Activated naive CD4-positive, alpha-beta T cell treated with anti-CD3 and anti-CD28 coated beads, Interleukin-2, amount 10 ng/mL, durations not matched to agents 7 days and 5 days (primary cell): ENCODE results near the gene NEK1.

ENCODE experiments used
- CTCF ChIA-PET: fragments of 350-600 bp; sonication (Branson Sonifier 250); formaldehyde crosslinking; loops from one replicate; lab custom pipeline; 2021; ENCODE audit warnings: antibody characterized with exemption; lab: Charles Lee
- DNase-seq: peaks from one replicate; pipeline ENCODE4 v3.0.0-alpha.2; 2020
- H3K27ac Mint-ChIP-seq: one replicate; pipeline ENCODE4 v1.8.0; 2021; ENCODE audit warnings: mild to moderate bottlenecking, moderate library complexity, mixed read lengths
- H3K27me3 Mint-ChIP-seq: one replicate; pipeline ENCODE4 v1.8.0; 2021; ENCODE audit warnings: mild to moderate bottlenecking, mixed read lengths
- H3K36me3 Mint-ChIP-seq: one replicate; pipeline ENCODE4 v1.8.0; 2021; ENCODE audit warnings: mixed read lengths
- H3K4me1 Mint-ChIP-seq: one replicate; pipeline ENCODE4 v1.8.0; 2021; ENCODE audit warnings: mixed read lengths
- H3K4me3 Mint-ChIP-seq: one replicate; pipeline ENCODE4 v1.8.0; 2021; ENCODE audit warnings: mild to moderate bottlenecking, moderate library complexity, mixed read lengths
- H3K9me3 Mint-ChIP-seq: one replicate; pipeline ENCODE4 v1.8.0; 2021; ENCODE audit warnings: mixed read lengths

The NEK1 gene

DNA sequence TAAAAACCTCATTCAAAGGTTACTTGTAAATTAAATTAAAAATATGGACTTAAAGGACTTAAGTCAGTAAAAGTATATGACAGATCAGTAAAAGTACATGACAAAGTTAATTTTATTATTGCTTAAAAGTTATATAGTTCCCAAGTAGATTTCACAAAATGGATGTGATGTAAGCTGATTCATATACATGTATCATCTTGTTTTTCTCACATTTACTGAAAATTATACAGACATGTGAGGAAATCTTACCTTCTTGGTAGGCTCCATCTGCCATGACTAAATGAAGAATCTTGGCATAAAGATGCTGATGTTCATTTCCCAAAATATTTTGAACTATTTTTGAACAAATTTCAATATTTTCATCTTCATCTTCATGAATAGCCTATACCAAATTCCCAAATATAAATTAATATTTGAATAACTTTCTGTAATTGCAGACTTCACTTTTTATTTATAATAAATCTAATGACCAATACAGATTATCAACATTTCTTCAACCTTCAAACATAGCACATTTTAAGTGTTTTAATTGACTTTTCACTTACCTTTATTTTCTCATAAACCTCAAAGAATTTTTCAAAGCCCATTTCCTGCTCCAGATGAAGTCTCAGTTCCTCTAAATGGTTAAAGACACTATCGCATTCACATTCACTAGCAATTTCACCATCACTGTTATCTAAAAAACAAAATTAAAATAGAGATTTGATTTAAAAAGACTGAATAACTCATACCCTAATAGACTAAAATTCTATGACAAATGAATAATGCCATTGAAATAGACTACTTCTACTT is 212.2 kb downstream of the NEK1 start:
- H3K9me3 Mint-ChIP-seq, result no peaks in the 10 kb centered on the region
- DNase-seq, result no peak
- CTCF ChIA-PET, result no interaction called here
- H3K27ac Mint-ChIP-seq, result no peak overlapping the region
- peaks cover 9% of the 10 kb centered on the region for H3K36me3 Mint-ChIP-seq
- no peaks in the 10 kb centered on the region for H3K27me3 Mint-ChIP-seq
- no peak overlapping the region for H3K4me3 Mint-ChIP-seq
- H3K4me1 Mint-ChIP-seq, result peaks cover 7% of the 10 kb centered on the region

DNA sequence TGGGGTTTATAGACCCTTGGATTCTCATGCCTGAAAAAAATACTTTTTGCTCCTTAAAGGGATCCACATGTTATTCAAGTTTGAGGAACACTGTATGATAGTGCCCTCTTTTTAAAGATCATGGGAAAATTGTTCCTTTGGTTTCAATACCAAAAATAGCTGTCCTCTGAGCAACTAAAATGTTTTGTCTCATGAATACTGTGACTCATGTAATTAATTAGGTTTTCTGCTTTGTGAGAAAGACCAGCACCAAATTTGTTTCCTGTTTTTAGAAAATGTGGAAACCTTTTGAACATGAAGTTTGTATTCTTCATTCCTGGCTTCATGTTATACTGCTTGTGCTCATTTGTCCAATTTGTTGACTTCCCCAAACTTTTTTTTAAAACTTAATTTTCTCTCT is 214.1 kb downstream of the NEK1 start:
- peaks cover 5% of the 10 kb centered on the region for H3K36me3 Mint-ChIP-seq
- CTCF ChIA-PET, result interaction anchor here (1.0 kb wide), 1 partner anchor 388 kb away, joined by 3 read pairs; the partner anchor contains the start of gene CBR4
- H3K9me3 Mint-ChIP-seq, result no peaks in the 10 kb centered on the region
- DNase-seq, result no peak
- H3K27ac Mint-ChIP-seq, result no peak overlapping the region
- H3K4me1 Mint-ChIP-seq, result peaks cover 3% of the 10 kb centered on the region
- no peak overlapping the region for H3K4me3 Mint-ChIP-seq
- H3K27me3 Mint-ChIP-seq, result no peaks in the 10 kb centered on the region

DNA sequence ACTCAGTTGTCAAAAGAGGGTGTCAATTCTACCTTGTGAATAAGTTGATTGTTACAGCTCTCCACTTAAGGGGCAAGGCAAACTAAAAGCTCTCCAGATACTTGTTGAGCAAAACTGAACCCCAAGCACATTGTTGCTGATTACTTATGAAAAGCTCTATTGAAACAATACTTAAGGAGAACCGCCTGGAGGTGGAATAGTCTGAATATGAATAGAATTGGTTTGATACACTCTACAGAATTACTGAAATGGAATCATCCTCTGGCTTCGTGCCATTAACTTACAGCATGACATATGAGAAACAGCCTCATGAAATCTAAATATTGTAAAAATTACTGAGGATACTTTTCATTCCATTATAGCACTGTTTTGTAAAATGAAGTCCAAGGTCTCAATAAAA is 214.6 kb downstream of the NEK1 start:
- CTCF ChIA-PET, result interaction anchor here (0.6 to 1.0 kb wide), 2 partner anchors 13 to 387 kb away, joined by 3 to 4 read pairs; partner anchors contain the start of gene CBR4
- no peak overlapping the region for H3K27ac Mint-ChIP-seq
- H3K4me3 Mint-ChIP-seq, result no peak overlapping the region
- DNase-seq, result no peak
- no peaks in the 10 kb centered on the region for H3K9me3 Mint-ChIP-seq
- no peaks in the 10 kb centered on the region for H3K27me3 Mint-ChIP-seq
- peaks cover 5% of the 10 kb centered on the region for H3K36me3 Mint-ChIP-seq
- H3K4me1 Mint-ChIP-seq, result peaks cover 3% of the 10 kb centered on the region

DNA sequence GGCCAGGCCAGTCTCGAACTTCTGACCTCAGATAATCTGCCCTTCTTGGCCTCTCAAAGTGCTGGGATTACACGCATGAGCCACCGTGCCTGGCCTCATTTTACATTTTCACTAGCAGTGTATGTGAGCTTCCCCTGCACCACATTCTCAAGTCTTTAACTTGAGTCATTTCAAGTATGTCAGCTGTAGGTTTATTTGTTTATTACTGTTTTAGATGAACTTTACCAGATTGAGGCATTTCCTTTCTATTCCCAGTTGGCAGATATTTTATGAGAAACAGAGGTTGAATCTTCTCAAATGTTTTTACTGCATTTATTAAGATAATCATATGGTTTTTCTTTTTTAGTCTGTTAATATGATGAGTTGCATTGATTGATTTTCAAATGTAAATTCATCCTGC is 227.0 kb downstream of the NEK1 start:
- CTCF ChIA-PET, result no interaction called here
- DNase-seq, result no peak
- no peak overlapping the region for H3K4me3 Mint-ChIP-seq
- H3K36me3 Mint-ChIP-seq, result no peaks in the 10 kb centered on the region
- no peaks in the 10 kb centered on the region for H3K4me1 Mint-ChIP-seq
- H3K27me3 Mint-ChIP-seq, result peaks cover under 1% of the 10 kb centered on the region
- H3K9me3 Mint-ChIP-seq, result peaks cover 3% of the 10 kb centered on the region
- H3K27ac Mint-ChIP-seq, result no peak overlapping the region

DNA sequence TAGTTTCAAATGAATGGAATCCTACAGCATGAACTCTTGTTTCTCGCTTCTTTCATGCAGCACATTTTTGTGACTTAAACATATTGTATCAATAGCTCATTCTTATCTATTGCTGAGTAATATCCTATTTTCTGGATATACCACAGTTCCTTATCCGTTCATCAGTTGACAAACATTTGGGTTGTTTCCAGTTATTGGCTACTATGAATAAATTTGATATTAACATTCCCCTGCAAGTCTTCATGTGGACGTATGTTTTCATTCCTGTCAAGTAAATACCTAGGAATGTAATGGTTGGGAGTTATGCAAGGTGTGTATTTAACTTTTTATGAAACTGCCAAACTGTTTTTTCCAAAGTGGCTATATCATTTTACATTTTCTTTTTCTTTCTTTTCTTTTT is 227.6 kb downstream of the NEK1 start:
- Mint-ChIP-seq H3K4me3 (no peak overlapping the region), H3K9me3 (peaks cover 3% of the 10 kb centered on the region), H3K27me3 (peaks cover 3% of the 10 kb centered on the region), H3K36me3 (no peaks in the 10 kb centered on the region), H3K4me1 (no peaks in the 10 kb centered on the region), H3K27ac (no peak overlapping the region)
- DNase-seq, result no peak
- CTCF ChIA-PET, result no interaction called here

DNA sequence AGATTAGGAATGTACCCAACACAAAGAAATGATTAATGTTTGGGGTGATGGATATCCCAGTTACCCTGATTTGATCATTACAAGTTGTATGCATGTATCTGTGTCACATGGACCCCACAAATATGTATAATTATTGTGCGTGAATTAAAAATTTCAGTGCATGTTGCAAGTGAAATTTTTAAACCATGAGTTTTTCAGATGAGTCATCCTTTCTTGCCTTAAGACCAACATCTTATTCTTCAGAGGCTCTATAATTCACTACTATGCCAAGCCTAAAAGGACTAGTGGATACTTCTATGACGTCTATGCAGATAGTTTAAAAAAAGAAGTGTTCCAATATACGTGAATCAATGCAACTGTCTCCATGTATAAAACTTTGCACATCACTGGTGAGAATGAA is 228.7 kb downstream of the NEK1 start:
- peaks cover 3% of the 10 kb centered on the region for H3K9me3 Mint-ChIP-seq
- H3K27ac Mint-ChIP-seq, result no peak overlapping the region
- H3K36me3 Mint-ChIP-seq, result no peaks in the 10 kb centered on the region
- no peak for DNase-seq
- H3K4me1 Mint-ChIP-seq, result no peaks in the 10 kb centered on the region
- CTCF ChIA-PET, result no interaction called here
- peaks cover 7% of the 10 kb centered on the region for H3K27me3 Mint-ChIP-seq
- no peak overlapping the region for H3K4me3 Mint-ChIP-seq

DNA sequence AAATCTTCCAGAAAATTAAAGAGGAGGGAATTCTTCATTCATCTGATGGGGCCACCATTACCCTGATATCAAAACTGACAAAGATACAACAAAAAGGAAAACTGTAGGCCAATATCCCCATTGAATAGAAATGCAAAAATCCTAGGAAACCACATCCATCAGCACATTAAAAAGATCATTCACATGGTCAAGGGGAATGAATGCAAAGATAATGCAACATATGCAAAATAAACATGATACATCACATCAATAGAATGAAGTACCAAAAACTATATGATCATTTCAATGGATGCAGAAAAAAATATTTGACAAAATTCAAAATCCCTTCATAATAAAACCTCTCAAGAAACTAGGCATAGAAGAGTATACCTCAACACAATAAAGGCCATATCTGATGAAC is 232.7 kb downstream of the NEK1 start:
- no peak overlapping the region for H3K4me3 Mint-ChIP-seq
- H3K27me3 Mint-ChIP-seq, result peaks cover 16% of the 10 kb centered on the region
- peaks cover 23% of the 10 kb centered on the region for H3K9me3 Mint-ChIP-seq
- no peak for DNase-seq
- no peak overlapping the region for H3K27ac Mint-ChIP-seq
- CTCF ChIA-PET, result interaction anchor here (0.8 kb wide), 1 partner anchor 762 kb away, joined by 3 read pairs; no protein-coding TSS in a partner anchor
- no peaks in the 10 kb centered on the region for H3K36me3 Mint-ChIP-seq
- no peaks in the 10 kb centered on the region for H3K4me1 Mint-ChIP-seq

DNA sequence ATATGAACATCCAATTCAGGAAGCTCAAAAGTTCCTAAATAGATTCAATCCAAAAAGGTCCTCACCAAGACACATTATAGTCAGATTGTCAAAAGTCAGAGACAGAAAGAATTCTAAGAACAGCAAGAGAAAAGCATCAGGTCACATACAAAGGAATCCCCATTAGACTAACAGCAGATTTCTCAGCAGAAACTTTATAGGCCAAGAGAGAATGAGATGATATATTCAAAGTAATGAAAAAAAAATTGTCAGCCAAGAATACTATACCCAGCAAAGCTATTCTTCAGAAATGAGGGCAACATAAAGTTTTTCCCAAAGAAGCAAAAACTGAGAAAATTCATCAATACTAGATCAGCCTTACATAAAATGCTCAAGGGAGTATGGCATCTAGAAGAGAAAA is 235.0 kb downstream of the NEK1 start:
- Mint-ChIP-seq H3K36me3 (no peaks in the 10 kb centered on the region), H3K27me3 (peaks cover 16% of the 10 kb centered on the region), H3K27ac (no peak overlapping the region), H3K4me1 (no peaks in the 10 kb centered on the region), H3K4me3 (no peak overlapping the region), H3K9me3 (peaks cover 23% of the 10 kb centered on the region)
- DNase-seq, result no peak
- CTCF ChIA-PET, result no interaction called here

DNA sequence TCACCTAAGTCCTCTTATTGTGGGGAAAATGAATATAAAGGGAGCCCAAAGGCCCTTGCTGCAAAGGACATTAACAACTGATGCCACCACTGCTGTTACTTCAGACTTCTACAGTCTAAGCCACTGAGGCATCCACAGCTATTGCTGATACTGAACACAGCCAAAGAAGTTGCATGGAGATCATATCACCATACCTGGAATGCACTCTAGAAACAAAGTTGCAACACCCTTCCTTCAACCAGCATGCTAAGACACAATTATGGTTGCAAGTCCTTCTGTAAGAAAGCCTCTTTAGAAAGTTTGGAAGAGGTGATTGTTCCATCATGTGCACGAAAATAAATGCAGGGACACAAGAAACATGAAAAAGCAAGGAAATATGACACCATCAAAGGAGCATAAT is 236.0 kb downstream of the NEK1 start:
- Mint-ChIP-seq H3K27ac (no peak overlapping the region), H3K4me1 (no peaks in the 10 kb centered on the region), H3K4me3 (no peak overlapping the region), H3K36me3 (no peaks in the 10 kb centered on the region), H3K27me3 (peaks cover 16% of the 10 kb centered on the region), H3K9me3 (peaks cover 20% of the 10 kb centered on the region)
- DNase-seq, result no peak
- CTCF ChIA-PET, result no interaction called here

DNA sequence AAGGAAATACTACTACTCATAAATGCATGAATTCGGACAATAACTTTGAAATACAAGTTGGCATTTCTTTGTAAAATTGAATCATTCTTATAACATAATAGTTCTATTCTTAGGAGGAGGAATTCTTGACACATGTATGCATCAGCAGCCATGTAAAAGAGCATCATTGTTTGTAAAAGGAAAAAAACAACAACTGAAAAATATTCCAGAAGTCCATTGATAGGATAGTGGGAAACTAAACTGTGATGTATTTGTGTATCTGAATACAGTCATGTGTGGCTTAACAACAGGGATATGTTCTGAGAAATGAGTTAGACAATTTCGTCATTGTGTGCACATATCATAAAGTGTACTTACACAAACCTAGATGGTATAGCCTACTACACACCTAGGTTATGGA is 239.6 kb downstream of the NEK1 start:
- Mint-ChIP-seq H3K27ac (no peak overlapping the region), H3K4me1 (no peaks in the 10 kb centered on the region), H3K4me3 (no peak overlapping the region), H3K9me3 (peaks cover 18% of the 10 kb centered on the region), H3K36me3 (no peaks in the 10 kb centered on the region), H3K27me3 (peaks cover 7% of the 10 kb centered on the region)
- no peak for DNase-seq
- CTCF ChIA-PET, result no interaction called here

DNA sequence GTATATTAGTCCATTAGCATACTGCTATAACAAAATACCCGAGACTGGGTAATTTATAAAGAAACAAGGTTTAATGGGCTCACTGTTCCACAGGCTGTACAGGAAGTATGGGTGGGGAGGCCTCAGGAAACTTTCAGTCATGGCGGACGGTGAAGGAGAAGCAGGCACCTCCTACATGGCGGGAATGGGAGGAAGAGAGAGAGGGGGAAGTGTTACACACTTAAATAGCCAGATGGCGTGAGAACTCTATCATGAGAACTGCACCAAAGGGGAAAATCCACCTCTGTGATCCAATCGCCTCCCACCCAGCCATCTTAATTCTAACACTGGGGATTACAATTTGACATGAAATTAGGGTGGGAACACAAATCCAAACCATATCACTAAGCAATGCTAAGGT is 242.7 kb downstream of the NEK1 start:
- Mint-ChIP-seq H3K4me1 (no peaks in the 10 kb centered on the region), H3K27ac (no peak overlapping the region), H3K4me3 (no peak overlapping the region), H3K36me3 (no peaks in the 10 kb centered on the region), H3K27me3 (no peaks in the 10 kb centered on the region), H3K9me3 (no peaks in the 10 kb centered on the region)
- CTCF ChIA-PET, result no interaction called here
- no peak for DNase-seq

DNA sequence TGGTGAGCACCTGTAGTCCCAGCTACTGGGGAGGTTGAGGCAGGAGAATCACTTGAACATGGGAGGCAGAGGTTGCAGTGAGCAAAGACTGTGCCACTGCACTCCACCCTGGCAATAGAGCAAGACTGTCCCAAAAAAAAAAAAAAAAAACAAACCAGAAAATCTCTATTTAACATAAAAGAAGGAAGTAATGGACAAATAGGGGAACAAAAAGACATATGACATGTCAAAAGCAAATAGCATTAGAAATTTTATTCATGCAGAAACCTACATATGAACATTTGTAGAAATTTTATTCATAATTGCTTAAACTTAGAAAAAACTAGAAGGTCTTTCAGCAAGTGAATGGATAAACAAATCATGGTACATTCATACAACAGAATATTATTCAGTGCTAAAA is 244.6 kb downstream of the NEK1 start:
- Mint-ChIP-seq H3K27ac (no peak overlapping the region), H3K27me3 (no peaks in the 10 kb centered on the region), H3K4me1 (no peaks in the 10 kb centered on the region), H3K36me3 (no peaks in the 10 kb centered on the region), H3K9me3 (no peaks in the 10 kb centered on the region), H3K4me3 (no peak overlapping the region)
- CTCF ChIA-PET, result no interaction called here
- no peak for DNase-seq

DNA sequence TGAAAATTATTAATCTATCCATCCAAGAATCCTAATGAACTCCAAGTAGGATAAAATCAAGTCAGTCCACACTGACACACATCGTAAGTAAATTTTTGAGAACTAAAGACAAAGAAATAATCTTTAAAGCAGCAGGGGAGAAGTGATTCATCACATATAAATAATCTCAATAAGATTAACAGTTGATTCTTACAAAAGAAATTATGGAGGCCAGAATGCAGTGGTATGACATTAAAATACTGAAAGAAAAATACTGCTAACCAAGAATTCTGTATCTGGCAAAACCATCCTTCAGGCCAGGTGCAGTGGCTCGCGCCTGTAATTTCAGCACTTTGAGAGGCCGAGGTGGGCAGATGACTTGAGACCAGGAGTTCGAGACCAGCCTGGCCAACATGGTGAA is 245.6 kb downstream of the NEK1 start:
- Mint-ChIP-seq H3K9me3 (no peaks in the 10 kb centered on the region), H3K27me3 (no peaks in the 10 kb centered on the region), H3K4me1 (no peaks in the 10 kb centered on the region), H3K27ac (no peak overlapping the region), H3K36me3 (no peaks in the 10 kb centered on the region), H3K4me3 (no peak overlapping the region)
- no peak for DNase-seq
- CTCF ChIA-PET, result no interaction called here

DNA sequence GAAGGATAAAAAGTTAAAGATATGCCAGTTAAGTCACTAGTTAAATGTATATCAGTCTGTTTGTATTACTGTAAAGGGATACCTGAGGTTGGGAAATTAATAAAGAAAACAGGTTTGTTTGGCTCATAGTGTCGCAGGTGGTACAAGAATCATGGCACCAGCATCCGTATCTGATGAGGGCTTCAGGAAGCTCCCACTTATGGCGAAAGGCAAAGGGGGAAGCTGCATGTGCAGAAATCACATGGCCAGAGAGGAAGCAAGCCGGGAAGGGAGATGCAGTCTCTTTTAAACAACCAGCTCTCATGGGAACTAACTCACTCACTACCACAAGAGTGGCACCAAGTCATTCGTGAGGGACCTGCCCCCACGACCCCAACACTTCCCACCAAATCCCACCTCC is 249.8 kb downstream of the NEK1 start:
- Mint-ChIP-seq H3K27me3 (no peaks in the 10 kb centered on the region), H3K4me3 (no peak overlapping the region), H3K36me3 (no peaks in the 10 kb centered on the region), H3K27ac (no peak overlapping the region), H3K9me3 (no peaks in the 10 kb centered on the region), H3K4me1 (no peaks in the 10 kb centered on the region)
- CTCF ChIA-PET, result no interaction called here
- no peak for DNase-seq

DNA sequence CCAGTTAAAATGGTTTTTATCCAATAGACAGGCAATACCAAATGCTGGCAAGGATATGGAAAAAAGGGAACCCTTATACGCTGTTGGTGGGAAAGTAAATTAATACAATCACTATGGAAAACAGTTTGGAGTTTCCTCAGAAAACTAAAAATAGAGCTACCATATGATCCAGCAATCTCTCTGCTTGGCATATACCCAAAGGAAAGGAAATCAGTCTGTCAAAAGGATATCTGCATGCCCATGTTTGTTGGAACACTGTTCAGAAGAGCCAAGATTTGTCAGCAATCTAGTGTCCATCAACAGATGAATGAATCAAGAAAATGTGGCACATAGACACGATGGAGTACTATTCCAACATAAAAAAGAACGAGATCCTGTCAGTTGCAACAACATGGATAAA is 250.6 kb downstream of the NEK1 start:
- DNase-seq, result no peak
- no peak overlapping the region for H3K27ac Mint-ChIP-seq
- CTCF ChIA-PET, result no interaction called here

More for the DNA sequence above, 250.6 kb downstream of the NEK1 start:
- Mint-ChIP-seq H3K9me3 (no peaks in the 10 kb centered on the region), H3K4me1 (no peaks in the 10 kb centered on the region), H3K27me3 (no peaks in the 10 kb centered on the region), H3K36me3 (no peaks in the 10 kb centered on the region), H3K4me3 (no peak overlapping the region)
